HG02938 (cell line): ENCODE measurements around the gene CA9.

Experiments
- ATAC-seq: cut with Tn5 transposase; IDR thresholded peaks from one replicate; pipeline ENCODE4 v1.9.1; 2021; ENCODE audit warnings: mild to moderate bottlenecking, moderate library complexity; ENCODE audit not compliant: unreplicated experiment

CA9 gene

DNA sequence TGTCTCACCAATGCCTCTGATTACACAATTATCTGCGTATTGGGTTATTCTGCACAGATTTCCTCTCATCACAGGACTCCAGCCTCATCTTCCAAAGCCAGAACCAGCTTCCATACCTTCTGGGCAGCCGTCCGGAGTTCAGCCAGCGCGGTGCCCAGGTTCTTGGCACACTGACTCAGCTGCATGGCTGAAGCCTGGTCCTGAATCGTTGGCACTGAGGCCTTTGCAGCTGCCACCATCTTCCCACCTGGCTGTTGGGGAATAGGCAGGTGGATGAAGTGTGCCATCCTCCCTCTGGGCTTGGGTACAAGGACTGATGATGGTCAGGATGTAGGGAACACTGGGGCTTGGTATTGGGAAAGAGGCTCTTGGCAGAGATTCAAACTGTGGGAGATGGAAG, 40.4 kb downstream of the CA9 start:
- ATAC-seq: no peak

DNA sequence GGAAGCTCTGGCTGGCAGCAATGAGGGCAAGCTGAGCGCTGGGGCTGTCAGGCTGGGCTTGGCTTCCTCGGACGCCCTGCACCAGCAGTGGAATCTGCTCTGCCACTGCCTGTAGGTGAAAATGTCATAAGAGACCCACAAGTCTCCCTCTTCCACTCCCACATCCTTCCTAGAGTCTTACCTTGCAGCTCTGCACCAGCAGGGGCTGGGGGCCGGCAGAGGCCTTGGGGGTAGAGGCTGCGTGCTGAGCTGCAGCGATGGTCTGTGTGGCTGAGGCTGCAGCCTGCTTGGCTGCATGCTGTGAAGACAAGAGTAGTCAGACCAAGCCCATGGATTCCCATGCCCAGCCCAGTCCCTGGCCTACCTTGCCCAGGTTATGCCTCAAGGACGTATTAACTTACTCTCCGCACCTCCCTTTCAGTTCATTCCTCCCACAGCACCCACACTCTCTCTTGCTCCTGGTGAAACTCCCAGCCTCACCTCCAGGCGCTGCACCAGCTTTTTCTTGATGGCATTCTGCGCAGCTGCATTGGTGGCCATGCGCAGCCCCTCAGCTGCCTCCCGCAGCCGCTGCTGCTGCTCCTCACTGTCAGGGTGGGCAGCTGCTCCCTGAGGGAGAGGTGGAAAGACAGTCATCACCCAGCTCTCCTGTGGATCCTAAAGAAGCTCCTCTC, 41.0 kb downstream of the CA9 start:
- no peak for ATAC-seq

DNA sequence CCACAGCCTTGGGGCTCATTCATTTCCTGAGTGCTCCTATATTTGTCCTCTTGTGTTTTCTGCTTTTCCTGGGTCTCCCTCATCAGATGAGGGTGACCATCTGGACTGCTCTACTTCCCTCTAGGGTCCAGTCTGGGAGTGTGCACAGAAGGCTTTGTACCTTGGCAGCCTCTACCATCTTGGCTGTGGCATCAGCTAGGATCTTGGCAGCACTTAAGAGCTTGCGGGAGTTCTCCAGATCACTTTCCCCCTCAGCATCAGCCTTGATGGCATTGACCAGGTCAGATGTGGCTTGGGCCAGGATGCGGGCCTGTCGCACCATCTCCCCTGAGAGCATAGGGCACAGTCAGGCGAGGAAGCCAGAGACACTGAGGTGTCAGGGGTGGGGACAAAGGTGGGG, 42.5 kb downstream of the CA9 start:
- no peak for ATAC-seq

DNA sequence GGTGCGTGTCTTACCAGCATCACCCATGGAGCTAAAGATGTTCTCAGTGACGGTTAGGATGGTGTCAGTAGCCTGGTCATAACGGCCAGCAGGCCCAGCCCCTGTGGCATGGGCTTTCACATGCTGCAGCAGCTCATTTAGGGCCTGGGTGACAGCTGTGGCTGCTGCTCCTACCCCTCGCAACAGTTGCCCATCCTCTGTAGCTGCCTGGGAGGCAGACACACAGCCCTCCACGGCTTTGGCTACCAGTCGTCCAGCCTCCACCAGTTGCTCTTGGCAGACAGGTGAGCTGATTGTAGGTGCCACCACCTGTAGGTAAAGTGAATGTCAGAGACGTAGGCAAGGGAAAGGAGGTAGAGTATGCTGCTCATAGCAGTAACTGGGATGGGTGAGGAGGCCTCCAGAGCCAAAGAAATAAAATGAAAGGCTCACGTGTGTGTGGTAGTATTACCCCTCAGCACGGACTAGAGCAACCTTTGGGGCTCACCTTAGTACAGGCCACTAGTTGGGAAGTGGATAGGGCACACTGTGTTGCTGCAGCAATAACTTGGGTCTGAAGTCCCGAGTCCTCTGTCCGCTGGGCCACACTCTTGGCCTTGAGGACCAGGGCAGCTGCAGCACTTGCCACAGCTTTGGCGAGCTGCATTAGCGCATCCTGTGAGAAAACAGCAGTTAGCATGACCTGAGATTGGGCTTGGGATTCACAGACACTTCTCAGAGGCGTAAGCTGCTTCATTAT, 43.6 kb downstream of the CA9 start:
- no peak for ATAC-seq

DNA sequence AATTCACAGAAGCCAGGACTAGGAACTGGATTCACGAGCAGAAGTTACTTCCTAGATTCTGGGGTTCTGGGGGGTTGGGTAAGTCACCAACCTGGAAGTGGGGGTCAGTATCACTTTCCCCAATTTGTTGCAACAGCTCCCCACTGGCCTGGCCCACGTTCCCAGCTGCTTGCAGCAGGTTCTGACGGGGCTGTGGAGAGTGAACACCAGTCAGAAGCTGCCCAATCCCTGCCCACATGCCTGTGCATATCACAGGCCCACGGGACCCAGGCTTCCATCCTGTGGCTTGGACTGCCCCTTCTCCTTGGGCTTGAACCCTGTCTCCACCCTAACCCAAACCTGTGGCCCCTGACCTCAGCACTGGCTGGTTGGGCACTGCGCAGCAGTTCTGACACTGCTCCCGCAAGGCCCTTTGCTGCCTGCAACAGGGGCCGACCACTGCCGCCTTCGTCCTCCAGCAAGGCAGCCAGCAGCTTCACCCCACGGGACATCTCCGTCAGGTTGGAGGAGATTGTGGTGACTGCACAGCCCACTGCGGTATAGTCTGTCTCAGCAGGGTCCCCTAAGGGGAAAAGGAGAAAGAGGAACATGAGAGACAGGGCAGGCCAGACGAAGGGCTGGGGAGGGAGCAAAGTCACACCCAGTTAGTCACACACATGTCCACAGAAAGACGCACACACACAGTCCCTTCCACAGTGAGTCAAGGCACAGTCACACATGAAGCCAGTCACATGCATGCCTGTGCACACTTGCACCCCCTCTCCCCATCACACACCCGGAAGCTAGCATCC, 45.2 kb downstream of the CA9 start:
- no peak for ATAC-seq

DNA sequence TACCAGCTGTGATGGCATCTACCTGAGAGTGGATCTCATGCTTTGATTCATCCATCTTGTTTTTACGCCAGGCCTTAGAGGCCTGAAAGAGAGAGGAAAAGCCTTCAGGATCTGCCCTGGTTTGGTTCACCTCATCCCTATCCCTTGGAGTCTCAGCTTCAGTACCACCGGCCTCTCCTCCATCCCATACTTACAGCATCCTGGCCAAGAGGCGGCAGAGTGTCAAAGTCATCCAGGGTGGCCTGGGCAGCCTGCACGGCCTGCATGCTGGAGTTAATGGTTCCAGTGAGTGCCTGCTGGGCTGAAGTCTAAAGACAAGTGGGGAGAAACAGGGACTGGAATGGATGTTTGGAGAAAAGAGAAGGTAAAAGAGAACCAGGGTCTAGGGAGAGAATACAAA, 45.8 kb downstream of the CA9 start:
- no peak for ATAC-seq

DNA sequence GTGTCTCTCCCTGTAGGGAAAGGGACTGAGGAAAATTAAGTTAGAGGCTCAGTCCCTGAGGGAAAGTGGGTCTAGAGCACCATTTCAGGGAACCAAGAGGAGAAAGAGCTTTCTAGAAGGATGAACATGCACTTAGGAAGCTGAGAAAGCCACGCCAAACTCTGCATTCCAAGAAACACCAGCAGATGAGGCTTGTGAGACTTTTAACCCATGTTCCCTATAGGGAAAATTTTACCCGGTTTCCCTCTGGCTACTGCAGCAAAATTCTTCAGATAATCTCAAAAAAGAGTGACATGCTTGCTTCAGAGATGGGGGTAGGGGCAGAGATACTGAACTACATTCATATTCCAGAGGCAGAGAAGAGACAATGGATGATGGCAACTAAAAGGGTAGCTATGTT, 49.7 kb downstream of the CA9 start:
- no peak for ATAC-seq

DNA sequence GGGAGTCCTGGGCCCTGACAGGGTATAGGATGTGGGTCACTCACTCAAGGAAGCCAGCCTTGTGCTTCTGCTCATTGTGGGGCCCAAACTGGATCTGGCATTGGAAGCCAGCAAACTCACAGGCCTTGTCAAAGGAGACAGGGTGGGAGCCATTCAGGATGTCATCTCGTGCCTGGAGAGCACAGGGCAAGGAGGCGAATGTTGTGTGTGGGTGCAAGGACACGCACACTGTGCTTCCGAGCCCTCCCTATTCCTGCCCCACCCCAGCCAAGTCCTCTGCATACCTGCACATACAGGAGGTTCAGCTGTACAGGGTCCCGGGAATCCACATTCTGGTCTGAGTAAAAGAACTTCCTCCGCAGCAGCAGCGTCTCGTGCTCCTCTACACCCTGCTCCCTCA, 50.2 kb downstream of the CA9 start:
- no peak for ATAC-seq

DNA sequence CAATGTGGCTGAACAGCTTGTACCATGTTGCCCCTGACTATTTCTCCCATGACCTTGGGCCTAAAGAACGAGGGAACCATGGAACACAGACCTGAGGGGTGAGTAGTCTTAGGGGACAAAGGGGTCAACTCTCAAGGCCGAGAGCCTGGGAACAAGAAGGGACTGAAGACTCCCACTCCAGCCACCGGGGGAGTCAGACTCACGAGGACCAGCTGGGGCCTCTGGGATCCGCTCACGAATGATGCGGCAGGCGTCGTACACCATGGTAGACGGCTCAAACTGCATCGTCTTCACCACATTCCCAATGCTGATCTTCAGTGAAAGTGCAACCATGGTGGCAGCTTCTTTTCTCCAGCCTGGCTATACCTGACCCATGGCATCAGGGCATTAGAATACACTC, 51.6 kb downstream of the CA9 start:
- no peak for ATAC-seq

DNA sequence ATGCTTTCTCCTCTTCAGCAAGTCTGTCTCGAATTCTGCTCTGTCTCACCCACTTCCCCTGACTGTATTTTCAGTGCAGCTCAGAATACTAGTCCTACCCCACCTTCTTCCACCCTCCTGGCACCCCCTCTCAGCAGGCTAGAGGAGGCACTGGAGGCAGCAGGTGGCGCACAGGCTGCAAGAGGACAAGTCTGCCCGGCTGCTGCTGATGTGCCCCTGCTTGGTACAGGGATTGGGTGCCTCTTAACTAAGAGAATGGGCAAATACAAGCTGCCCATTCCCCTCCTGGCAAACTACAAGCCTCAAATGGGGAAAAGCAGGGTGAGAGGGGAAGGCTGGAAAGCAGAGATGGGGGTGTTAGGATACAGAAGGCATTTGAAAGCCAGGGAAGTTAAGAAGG, 53.2 kb downstream of the CA9 start:
- ATAC-seq: no peak

DNA sequence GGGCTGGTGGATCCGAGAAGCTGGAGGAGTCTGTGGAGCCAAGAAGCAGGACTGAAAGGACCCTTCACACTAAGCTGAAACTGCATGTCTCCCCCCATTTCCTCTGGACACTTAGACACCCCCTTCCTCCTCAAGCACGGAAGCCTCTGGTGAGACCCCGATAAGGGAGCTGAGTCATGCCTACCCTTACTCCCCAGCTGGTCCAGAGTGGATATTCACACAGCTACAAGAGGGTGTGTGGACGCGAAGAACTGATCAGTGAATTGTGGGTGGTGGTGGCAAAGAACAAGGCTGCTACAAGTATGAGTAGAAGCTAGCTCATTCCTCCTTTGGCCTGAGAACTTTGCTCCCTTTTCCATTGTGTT, 53.9 kb downstream of the CA9 start:
- ATAC-seq: no peak

DNA sequence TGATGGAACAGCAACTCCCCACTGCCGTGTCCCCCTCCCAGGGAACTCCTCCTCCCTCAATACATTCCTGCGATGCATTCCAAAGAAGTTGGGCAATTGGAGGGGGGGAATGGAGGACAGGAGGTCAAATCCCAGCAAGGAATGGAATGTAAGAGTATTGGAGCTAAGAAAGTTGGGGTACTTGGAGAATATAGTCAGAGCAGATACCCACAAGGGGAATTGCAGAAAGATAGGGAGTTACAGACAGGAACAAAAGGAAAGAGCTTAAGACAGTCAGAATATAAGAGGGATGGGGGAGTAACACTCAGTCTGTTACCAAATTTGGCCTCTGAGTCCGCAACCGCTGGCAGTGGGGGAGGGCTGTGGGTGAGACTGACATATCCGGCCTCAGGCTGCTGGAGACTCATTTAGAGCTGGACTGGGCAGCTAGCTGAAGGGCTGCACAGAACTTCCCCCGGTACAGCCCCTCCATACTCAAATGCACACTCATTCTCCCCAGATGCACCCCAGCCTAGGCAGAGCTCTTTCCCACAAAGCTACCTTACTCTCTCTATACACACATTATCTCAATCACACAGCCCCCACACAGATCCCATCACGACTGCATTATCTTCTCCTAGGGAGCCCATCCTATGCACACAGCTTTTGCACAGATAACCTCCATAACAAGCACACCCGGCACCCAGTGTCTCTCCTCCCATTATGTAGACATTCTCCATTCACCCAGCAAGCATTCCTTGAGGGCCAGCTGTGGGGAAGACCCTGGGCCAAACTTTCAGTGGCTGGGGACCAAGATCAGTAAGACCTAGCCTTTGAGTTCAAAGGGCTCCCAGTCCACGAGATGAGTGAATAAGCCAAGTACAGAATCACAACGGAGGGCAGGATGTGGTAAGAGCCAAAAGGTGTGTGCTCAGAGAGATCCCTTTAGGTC, 54.6 kb downstream of the CA9 start:
- no peak for ATAC-seq

DNA sequence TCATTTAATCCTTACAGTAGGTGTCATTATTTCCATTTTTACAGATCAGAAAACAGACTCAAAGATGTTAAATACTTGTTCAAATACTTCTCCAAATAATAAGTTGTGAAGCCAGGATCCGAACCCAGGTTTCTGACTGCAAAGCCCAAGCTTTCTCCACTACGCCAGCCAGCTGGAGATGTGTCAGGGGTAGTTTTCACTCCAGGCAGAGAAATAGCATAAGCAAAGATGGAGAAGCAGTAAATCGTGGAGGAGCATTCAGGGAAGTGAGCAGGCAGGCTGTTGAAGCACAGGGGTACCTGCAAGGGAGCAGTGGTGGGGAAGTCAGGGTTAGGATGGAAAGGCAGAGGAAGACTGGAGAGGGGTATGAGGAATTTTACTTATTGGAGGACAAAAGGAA, 55.4 kb downstream of the CA9 start:
- ATAC-seq: no peak

DNA sequence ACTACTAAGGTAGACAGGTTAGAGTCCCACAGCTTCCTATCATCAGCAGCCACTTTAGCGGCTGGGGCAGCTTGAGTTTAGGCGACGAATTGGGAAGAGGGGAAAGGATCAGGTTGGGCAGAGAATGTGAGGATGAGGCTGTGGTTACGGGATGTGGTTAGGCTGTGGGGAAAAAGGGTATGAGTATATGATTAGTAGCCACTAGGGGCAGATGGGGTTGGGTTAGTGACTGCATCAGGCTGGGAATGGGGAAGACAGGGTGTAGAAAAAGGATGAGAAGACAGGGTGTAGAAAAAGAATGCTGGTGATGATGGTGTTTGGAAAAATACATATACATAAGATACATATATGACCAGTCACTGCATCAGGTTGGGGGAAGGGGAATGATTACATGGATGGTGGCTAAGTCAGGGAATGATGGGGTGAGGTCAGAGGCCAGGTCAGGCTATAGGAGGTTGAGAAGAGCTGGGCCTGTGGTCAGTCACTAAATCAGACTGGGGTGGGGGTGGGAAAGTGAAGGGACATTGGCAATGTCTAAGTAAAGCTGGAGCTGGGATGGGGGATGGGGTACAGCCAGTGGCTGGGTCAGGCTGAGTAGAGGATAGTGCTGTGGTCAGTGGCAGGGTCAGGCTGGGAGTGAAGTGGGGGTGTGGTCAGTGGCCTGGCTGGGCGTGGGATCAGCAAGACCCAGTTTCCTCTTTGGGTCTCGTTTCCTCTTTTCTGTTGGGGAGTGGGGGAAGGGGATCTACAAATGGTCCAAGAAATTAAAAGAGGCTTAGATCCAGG, 56.2 kb downstream of the CA9 start:
- ATAC-seq: no peak

DNA sequence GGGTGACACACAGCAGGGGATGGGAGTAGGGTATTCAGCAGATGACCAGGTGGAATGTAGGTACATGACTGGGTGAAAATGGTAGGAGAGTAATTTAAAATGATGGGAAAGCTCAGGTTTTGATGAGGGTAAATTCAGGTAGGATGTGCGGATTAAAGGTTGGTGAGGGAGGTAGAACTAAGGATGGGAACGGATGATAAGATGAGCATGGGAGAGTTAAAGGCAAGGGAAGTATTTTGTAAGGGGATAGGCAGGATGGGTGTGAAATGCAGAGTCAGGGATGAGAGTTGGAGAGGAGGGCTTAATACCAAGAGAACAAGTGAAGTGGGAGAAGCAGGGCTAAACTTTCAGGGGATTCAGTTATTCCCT, 56.7 kb downstream of the CA9 start:
- ATAC-seq: no peak
